CD4-positive, alpha-beta T cell treated with Interleukin-4 for 4 hours (primary cell): ENCODE data around the gene TEX54.
"Not testable (repeated sequence)": the region's sequence is repeated elsewhere in the genome, so short reads cannot be mapped to it uniquely, and the experiment has no call there.

Experiments
- DNase-seq: peaks from one replicate; pipeline ENCODE4 v3.0.0-alpha.2; 2020

TEX54 gene

DNA sequence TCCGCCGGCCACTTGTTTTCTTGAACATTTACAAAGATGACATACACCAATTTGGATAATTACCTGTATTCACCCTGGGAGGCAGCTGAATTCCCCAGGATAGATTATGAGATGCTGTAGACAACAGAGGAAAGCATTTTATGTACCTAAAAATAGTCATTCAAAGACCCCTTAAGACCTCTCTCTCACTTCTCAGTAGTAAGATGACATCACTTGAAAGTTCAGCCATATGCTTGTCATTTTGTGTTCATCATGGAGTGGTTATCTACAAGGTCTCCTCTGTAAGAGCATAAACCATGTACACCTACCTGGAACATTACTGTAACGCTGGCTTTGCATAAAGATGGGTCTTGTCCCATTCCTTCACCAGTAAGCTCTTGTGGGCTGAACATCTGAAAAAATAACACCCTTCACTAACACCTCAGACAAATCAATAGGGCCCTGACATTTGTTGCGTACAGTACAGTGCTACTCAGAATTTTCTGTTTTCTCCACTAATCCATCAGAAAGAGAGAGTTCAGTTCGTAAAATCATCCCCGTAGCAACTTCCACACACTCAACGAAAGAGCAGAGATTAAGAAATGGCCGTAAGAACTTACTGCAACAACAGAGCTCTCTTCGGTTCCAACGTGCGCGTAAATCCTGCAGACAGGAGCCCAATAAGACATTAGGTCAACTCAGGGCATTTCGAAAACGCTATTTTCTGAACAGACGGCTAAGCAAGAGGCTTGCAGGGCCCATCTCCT lies 22.4 kb upstream of the TEX54 start:
- no peak for DNase-seq

- no peak for DNase-seq
These were observed 21.6 kb upstream of the TEX54 start for GRCh38 chr11:62854013-62854824.

DNA sequence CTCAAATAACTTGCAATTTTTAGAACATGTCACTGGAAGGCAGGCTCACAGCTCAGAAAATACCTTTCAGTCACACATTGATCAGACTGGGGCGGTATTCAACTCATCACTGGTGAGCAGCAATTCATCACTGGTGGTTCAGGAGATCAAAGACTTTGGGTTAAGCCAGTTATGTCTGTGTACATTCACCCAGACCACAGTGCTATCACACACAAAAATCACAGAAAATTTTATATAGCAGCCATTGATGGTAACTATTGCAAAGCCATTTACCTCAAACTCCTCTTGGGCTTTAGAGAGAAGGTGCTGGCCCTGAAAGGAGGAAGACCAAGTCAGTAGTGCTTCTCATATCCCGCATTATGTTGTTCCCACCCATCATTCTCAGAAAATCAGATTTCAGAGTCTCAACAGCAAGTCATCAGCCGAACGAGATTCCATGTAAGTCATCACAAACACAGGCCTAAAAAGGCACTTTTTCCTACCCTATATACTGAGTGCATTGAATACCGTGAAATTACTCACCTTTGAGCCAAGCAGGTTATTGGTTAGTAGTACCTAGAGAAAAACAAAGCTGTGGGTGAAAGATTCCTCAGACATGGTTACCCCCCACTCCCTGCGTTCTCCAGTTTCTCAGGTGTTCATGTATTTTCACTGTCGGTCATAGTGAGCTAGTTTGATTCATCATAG lies 20.8 kb upstream of the TEX54 start:
- peak; percentile 78 for DNase-seq

DNA sequence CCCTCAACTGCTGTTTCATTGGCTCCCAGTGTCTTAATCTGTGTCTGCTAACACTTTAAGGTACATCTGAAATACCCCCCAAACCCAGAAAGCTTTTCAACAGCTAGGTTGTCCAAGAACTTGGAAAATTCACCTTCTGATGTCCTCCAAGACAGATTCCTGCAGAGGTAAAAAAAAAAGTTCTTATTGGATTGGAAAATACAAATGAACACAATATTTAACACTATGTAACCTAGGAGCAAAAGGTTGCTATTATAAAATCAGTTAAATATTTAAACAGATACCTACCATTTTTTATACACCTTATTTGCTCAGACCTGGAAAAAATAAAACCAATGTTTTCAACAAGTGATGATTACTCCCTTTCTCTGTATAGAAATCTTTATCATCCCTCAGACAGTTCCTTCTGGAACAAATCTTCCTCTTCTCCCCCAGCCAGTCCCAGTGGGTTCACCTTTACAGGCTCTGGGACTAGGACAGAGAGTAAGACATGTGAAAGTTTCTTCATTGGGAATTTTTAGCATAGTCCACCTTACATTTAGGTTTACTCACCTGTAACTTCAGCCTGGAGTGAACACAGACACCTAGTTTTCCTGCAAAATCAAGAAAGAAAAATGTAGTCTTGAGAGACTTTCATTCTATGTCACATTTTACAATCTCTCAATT lies 20.0 kb upstream of the TEX54 start:
- no peak for DNase-seq

DNA sequence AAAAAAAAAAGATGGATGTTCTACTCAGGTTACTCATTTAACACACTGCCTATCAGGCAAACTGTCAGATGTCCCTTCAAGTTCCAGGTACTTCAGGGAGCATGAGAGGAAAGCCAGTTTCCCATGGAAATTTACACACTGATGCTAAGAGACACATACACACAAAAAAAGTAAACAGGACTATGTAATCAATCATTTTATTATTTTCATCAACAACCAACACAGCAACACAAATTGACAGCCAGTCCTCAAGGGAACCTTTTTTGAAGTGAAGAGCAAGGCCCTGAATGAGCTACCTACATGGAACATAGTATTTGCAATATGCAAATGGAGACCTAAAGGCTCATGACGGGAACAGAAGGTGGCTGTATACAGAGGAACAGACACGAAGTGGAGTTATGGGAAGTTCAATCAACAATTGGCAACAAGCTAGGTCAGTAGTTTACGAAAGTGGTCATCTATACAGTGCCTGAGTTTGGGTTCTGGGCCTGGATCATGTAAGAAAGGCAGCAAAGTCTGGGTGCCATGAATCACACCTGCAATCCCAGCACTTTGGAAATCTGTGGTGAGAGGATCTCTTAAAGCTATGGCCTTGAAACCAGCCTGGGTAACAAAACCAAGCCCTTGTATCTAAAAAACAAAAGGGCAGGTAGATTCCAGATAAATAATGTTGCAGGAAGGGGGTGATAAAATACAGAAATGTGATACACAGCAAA lies 19.3 kb upstream of the TEX54 start:
- DNase-seq: no peak

DNA sequence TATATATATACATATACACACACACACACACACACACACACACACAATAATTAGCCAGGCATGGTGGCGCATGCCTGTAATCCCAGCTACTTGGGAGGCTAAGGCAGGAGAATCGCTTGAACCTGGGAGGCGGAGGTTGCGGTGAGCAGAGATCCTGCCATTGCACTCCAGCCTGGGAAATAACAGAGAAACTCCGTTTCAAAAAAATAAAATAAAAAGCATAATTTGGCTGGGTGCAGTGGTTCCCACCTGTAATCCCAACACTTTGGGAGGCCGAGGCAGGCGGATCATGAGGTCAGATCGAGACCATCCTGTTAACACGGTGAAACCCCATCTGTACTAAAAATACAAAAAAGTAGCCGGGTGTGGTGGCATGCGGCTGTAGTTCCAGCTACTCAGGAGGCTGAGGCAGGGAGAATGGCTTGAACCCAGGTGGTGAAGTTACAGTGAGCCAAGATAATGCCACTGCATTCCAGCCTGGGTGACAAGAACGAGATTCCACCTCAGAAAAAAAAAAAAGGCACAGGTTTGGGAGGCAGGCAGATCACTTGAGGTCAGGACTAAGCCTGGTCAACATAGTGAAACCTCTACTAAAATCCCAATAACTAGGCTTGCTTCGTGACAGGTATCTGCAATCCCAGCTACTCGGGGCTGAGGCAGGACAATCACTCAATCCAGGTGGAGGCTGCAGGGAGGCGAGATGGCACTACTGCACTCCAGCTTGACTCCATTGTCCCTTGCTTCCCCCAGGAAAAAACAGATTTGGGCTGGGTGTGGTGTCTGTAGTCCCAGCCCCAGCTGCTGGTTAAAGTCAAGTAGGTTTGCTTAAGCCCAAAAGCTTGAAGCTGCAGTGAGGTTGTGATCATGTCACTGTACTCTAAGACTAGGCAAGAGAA lies 18.5 kb upstream of the TEX54 start:
- DNase-seq: no peak

DNA sequence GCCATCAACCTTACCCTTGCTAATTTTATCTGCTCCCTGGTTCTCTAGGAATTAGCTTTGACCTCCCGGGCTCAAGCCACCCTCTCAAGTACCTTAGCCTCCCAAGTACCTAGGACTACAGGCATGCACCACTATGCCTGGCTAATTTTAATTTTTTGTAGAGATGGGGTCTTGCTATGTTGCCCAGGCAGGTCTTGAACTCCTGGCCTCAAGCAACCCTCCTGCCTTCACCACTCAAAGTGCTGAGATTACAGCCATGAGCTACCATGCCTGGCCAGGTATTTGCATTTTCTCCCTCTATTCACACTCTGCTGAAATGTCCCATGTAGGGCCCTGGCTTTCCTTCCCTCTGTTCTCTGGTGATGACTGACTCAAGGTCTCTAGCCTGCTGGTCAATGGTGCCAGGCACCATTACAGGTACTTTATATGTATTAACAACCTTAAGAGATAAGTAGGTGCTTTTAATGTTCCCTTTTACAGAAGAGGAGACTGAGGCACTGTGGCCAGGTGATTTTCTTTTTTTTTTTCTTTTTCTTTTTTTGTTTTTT lies 15.2 kb upstream of the TEX54 start:
- DNase-seq: no peak

GRCh38 chr11:62846177-62846576 lies 13.5 kb upstream of the TEX54 start:
- DNase-seq: no peak

- no peak for DNase-seq
These were observed 11.5 kb upstream of the TEX54 start for GRCh38 chr11:62844154-62844553.

GRCh38 chr11:62843466-62843865 lies 10.8 kb upstream of the TEX54 start:
- no peak for DNase-seq

DNA sequence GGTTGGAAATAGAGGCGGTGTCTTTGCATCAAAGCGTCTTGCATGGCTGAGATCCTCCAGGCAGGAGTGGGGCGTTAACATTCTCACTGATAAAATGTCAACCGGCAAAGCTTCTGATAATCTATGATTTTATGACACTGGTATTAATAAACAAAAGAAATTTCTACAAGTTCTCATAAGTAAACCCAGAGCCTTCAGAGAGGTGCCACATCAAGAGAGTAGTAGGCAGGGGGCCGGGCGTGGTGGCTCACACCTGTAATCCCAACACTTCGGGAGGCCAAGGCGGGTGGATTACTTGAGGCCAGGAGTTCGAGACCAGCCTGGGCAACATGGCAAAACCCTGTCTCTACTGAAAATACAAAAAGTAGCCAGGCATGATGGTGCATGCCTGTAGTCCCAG lies 10.2 kb upstream of the TEX54 start:
- DNase-seq: not testable (repeated sequence)

GRCh38 chr11:62842171-62842741 lies 9.6 kb upstream of the TEX54 start:
- DNase-seq: peak; percentile 35

DNA sequence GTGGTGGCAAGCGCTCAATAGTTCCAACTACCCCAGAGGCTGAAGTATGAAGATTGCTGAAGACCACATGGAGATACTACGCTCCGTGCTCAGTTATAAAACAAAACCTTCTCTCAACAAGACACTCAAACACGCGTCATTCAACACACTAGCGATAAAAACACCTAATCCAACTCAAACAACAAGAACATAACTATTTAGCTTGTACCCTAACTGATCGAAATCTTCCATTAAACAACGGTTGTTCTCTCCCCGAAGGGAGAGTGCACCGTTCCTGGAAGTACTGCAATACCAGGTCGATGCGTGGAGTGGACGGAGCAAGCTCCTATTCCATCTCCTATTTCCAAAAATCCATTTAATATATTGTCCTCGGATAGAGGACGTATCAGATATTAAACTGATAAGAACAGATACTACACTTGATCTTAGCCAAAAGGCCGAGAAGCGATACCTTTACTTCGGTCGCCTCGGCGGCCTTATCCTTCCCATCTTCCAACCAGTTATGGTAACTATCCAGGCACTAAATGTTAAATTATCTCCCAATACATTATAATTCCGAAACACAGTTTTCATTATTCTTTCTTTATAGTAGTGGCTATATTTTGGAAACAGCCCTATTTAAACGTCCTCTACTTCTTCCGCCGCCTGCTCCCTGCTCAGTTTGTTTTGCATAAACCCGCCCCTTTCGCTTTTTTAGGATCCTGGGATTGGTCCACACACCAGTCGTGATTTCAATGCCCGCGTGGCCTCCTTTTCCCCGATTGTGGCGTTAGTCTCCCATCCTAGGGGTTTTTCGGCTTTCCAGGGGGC lies 8.9 kb upstream of the TEX54 start:
- DNase-seq: peak; percentile 97

- DNase-seq: peak; percentile 78
These were observed 8.2 kb upstream of the TEX54 start for GRCh38 chr11:62840721-62841360.

DNA sequence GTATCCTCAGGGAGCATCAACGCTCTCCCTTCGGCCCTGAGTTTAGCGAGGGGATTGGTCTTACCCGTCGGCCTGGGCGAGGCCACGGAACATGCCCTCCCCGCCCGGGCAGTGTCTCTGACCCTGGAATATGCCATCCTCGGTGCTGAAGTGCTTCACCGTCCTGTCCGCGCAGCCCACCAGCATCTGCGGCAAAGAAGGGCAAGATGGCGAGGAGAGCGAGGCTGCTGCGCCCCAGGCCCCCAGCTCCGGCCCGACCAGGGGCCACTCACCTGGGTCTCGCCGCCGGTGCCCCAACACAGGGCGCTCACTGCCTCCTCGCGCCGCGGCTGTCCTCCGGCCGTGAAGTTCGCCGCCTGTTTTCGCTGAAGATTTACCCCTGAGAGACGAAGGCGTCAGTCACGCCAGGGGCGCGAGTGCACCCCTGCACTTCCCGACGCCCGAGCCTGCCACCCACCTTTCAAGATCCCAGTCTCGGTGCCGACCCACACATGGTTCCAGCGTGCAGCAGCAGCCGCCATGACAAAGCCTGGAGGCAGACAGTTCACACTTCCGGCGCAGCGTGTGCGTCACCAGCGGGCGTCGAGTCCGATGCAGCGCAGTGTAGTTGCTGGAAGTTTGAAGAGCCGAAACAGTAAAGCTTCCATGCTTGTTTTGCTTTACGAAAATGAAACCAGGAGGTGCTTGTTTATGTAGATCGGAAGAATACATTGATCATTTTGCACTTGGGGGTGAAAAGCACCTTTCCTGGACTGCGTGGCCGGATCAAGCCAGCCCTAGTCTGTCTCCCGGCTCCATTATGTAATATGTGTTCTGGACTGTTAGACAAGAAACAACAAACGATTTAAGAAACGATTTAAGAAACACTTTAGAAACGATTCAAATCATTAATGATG lies 6.7 kb upstream of the TEX54 start, which contains the start of gene WDR74:
Gene WDR74 (minus strand): TSS at position 541 of the 896 bp plus-strand sequence. CDS start 20 bp downstream, at position 521.
- DNase-seq: peak; percentile 94

GRCh38 chr11:62835336-62835735 lies 2.7 kb upstream of the TEX54 start:
- no peak for DNase-seq

DNA sequence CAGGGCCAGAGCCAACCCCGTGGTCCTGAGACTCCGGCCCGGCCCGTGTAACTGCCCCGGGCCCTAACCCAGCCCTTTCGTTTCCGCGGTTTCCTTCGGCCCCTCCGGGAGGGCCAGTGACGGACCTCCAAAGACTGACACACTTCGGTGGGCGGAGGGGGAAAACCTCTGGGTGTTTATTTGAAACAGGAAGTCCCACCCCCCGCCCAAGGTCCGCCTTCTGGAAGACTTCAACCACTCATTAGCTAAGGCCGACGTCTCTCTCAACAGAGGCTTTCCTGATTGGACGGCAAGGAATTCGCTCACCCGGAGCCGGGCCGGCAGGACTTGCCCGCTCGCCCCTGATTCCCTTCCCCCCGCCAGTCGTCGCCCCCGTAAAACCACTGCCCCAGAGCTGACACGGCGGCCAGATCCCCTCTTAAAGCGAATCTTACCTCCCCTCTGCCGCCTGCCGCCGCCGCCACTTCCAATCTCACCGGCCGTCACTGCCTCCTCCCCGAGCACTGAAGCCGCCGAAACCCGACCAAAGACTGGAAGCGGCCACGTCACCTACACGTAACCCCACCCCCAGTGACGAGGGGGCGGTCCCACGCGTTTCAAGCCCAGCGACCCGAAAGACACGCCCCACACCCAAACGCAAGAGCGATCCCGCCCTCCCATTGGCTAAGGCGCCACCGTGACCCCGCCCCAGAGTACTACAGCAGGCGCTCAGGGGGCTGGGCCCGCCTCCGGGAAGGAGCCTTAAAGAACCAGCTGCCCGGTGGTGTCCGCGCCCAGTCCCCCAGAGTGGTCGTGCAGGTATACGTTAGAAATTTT lies 913 bp downstream of the TEX54 start, which contains the start of gene STX5:
Gene STX5 (minus strand): TSS at position 532 of the 816 bp plus-strand sequence. CDS start 808 bp downstream, outside the sequence.
- peak; percentile 98 for DNase-seq
